ENCODE measurements around the gene INTS13.
"Not testable (repeated sequence)": the region's sequence is repeated elsewhere in the genome, so short reads cannot be mapped to it uniquely, and the experiment has no call there.

Gene INTS13

GRCh38 chr12:26869104-26869494, 68.7 kb downstream of the INTS13 start:
- no peak for TF ChIP-seq CTCF (IDR thresholded peaks at IDR 0.05; ENCODE audit: insufficient read depth, low read length, missing control alignments)
- POLR2A ChIA-PET: no interaction called here

GRCh38 chr12:26868447-26869103, 69.2 kb downstream of the INTS13 start:
- no peak overlapping the region for H3K4me3 ChIP-seq (ENCODE audit: low read depth, low read length)
- POLR2A ChIA-PET: no interaction called here
- DNase-seq (ENCODE audit: low read depth, low spot score): no peak
- CTCF ChIA-PET: interaction anchor here (1.0 to 5.1 kb wide), 4 partner anchors 8 to 35 kb away, joined by 3 to 51 read pairs (median 4); partner anchors contain the start of gene ITPR2
- no peak for TF ChIP-seq CTCF (IDR thresholded peaks at IDR 0.05; ENCODE audit: insufficient read depth, low read length, missing control alignments)

More at GRCh38 chr12:26869104-26869494, 68.7 kb downstream of the INTS13 start:
- no peak overlapping the region for H3K4me3 ChIP-seq (ENCODE audit: low read depth, low read length)
- DNase-seq (ENCODE audit: low read depth, low spot score): no peak
- CTCF ChIA-PET: interaction anchor here (1.0 to 5.1 kb wide), 3 partner anchors 11 to 36 kb away, joined by 3 to 51 read pairs (median 4); partner anchors contain the start of gene ITPR2

GRCh38 chr12:26867080-26867479, 70.7 kb downstream of the INTS13 start:
- no peak for DNase-seq (ENCODE audit: low read depth, low spot score)
- H3K4me3 ChIP-seq (ENCODE audit: low read depth, low read length): no peak overlapping the region
- POLR2A ChIA-PET: no interaction called here
- TF ChIP-seq CTCF (IDR thresholded peaks at IDR 0.05; ENCODE audit: insufficient read depth, low read length, missing control alignments): no peak
- CTCF ChIA-PET: interaction anchor here (0.6 kb wide), 1 partner anchor 15 kb away, joined by 4 read pairs; no protein-coding TSS in a partner anchor

GRCh38 chr12:26863515-26863914, 74.3 kb downstream of the INTS13 start:
- no peak overlapping the region for H3K4me3 ChIP-seq (ENCODE audit: low read depth, low read length)
- TF ChIP-seq CTCF (IDR thresholded peaks at IDR 0.05; ENCODE audit: insufficient read depth, low read length, missing control alignments): peak; percentile 6
- no peak for DNase-seq (ENCODE audit: low read depth, low spot score)
- POLR2A ChIA-PET: no interaction called here
- CTCF ChIA-PET: interaction anchor here (0.8 to 3.7 kb wide), 10 partner anchors 9 to 60 kb away, joined by 3 to 22 read pairs (median 4); partner anchors contain the start of gene ITPR2

- H3K4me3 ChIP-seq (ENCODE audit: low read depth, low read length); DNase-seq (ENCODE audit: low read depth, low spot score); POLR2A ChIA-PET: not testable (repeated sequence)
- CTCF ChIA-PET: interaction anchor here (0.7 to 3.7 kb wide), 9 partner anchors 8 to 153 kb away, joined by 3 to 22 read pairs (median 5); partner anchors contain the start of genes ITPR2 and TM7SF3
Measured at GRCh38 chr12:26862787-26863186, 75.0 kb downstream of the INTS13 start.

GRCh38 chr12:26861690-26862089, 76.1 kb downstream of the INTS13 start:
- no peak for DNase-seq (ENCODE audit: low read depth, low spot score)
- H3K4me3 ChIP-seq (ENCODE audit: low read depth, low read length): no peak overlapping the region
- no peak for TF ChIP-seq CTCF (IDR thresholded peaks at IDR 0.05; ENCODE audit: insufficient read depth, low read length, missing control alignments)
- ChIA-PET POLR2A (no interaction called here), CTCF (no interaction called here)

All from AG04449 (cell line).